ENCODE results near the gene EFHD2.
"Not testable (repeated sequence)": the region's sequence is repeated elsewhere in the genome, so short reads cannot be mapped to it uniquely, and the experiment has no call there.

EFHD2 gene

DNA sequence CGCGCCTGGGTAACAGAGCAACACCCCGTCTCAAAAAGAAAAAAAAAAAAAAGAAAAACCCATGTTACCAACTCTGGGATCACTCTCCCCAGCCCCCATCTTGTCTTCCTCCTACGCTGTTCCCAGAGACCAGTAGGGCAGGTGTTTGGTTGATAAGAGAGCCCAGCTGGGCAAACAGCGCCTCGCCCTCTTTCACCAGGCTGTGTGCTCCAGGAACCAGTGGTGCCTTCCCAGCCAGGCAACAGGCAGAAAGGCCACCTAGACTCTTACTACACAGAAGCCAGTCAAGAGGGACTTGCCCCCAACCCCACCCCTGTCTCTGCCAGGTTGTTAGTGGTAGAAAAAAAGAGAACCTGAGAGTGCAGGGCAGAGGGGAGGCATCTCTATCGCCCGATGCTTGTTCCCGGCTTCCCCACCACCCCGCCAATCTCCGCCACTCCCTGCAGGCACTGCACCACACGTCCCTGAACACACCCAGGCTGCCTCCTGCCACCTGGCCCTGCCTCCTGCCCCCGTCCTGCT lies 14.5 kb downstream of the EFHD2 start:
- H3K36me3 ChIP-seq (ENCODE audit: insufficient read depth, insufficient read length, low read length), result peaks cover 33% of the 10 kb centered on the region
- DNase-seq (ENCODE audit: low read depth, low spot score), result no peak
- no peaks in the 10 kb centered on the region for H3K27me3 ChIP-seq (ENCODE audit: insufficient read depth, insufficient read length)
- H3K9ac ChIP-seq (ENCODE audit: insufficient read length, low read depth), result no peak overlapping the region
- H3K4me3 ChIP-seq (ENCODE audit: insufficient read length, low read depth), result no peak overlapping the region
- H3K4me1 ChIP-seq (ENCODE audit: insufficient read depth, insufficient read length), result peaks cover 8% of the 10 kb centered on the region
- TF ChIP-seq ZNF274 (IDR thresholded peaks at IDR 0.05; ENCODE audit: low read depth, low read length) (no peak), SUZ12 (IDR thresholded peaks at IDR 0.05; ENCODE audit: extremely low read depth, insufficient read depth, insufficient read length) (no peak), YY1 (IDR thresholded peaks at IDR 0.05; ENCODE audit: insufficient read depth, insufficient read length) (no peak)
- H3K9me3 ChIP-seq (ENCODE audit: insufficient read depth, low read length), result no peaks in the 10 kb centered on the region

DNA sequence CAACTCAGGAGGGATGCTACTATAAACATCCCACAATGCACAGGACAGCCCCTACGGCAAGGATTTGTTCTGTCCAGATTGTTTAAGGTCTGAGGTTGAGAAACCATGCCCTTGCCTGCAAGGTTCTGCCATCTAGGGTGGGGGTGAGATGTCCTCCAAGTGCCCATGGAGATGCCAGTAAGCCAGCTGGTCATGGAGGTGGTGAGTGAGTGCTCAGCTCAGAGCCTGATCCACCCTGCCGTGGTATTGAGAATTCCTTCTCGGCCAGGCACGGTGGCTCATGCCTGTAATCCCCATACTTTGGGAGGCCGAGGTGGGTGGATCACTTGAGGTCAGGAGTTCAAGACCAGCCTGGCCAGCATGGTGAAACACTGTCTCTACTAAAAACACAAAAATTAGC lies 15.3 kb downstream of the EFHD2 start:
- H3K9me3 ChIP-seq (ENCODE audit: insufficient read depth, low read length), result no peaks in the 10 kb centered on the region
- H3K4me3 ChIP-seq (ENCODE audit: insufficient read length, low read depth), result no peak overlapping the region
- TF ChIP-seq YY1 (IDR thresholded peaks at IDR 0.05; ENCODE audit: insufficient read depth, insufficient read length) (no peak), SUZ12 (IDR thresholded peaks at IDR 0.05; ENCODE audit: extremely low read depth, insufficient read depth, insufficient read length) (no peak), ZNF274 (IDR thresholded peaks at IDR 0.05; ENCODE audit: low read depth, low read length) (no peak)
- H3K27me3 ChIP-seq (ENCODE audit: insufficient read depth, insufficient read length), result no peaks in the 10 kb centered on the region
- peaks cover 35% of the 10 kb centered on the region for H3K36me3 ChIP-seq (ENCODE audit: insufficient read depth, insufficient read length, low read length)
- peaks cover 8% of the 10 kb centered on the region for H3K4me1 ChIP-seq (ENCODE audit: insufficient read depth, insufficient read length)
- H3K9ac ChIP-seq (ENCODE audit: insufficient read length, low read depth), result no peak overlapping the region
- no peak for DNase-seq (ENCODE audit: low read depth, low spot score)

DNA sequence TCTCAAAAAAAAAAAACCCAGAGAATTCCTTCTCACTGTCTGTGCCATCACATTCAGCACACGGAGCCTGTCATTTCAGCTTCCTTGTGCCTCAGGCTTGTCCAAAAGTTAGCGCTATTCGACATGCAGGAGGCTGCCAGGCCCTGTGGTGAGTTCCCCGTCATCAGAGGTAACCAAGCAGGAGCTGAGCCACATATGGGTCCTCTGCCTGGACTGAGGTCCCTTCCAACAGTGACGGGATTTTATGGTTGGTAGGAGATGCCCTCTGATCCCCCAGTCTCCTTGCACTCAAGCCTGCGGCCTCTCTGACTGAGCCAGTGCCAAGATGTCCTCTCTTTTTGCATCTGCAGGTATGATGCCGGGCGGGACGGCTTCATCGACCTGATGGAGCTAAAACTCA lies 15.8 kb downstream of the EFHD2 start:
- no peak overlapping the region for H3K9ac ChIP-seq (ENCODE audit: insufficient read length, low read depth)
- no peak for TF ChIP-seq YY1 (IDR thresholded peaks at IDR 0.05; ENCODE audit: insufficient read depth, insufficient read length)
- TF ChIP-seq ZNF274 (IDR thresholded peaks at IDR 0.05; ENCODE audit: low read depth, low read length), result no peak
- no peak for TF ChIP-seq SUZ12 (IDR thresholded peaks at IDR 0.05; ENCODE audit: extremely low read depth, insufficient read depth, insufficient read length)
- DNase-seq (ENCODE audit: low read depth, low spot score), result no peak
- H3K9me3 ChIP-seq (ENCODE audit: insufficient read depth, low read length), result no peaks in the 10 kb centered on the region
- H3K4me3 ChIP-seq (ENCODE audit: insufficient read length, low read depth), result no peak overlapping the region
- peaks cover 8% of the 10 kb centered on the region for H3K4me1 ChIP-seq (ENCODE audit: insufficient read depth, insufficient read length)
- no peaks in the 10 kb centered on the region for H3K27me3 ChIP-seq (ENCODE audit: insufficient read depth, insufficient read length)
- H3K36me3 ChIP-seq (ENCODE audit: insufficient read depth, insufficient read length, low read length), result peaks cover 35% of the 10 kb centered on the region

DNA sequence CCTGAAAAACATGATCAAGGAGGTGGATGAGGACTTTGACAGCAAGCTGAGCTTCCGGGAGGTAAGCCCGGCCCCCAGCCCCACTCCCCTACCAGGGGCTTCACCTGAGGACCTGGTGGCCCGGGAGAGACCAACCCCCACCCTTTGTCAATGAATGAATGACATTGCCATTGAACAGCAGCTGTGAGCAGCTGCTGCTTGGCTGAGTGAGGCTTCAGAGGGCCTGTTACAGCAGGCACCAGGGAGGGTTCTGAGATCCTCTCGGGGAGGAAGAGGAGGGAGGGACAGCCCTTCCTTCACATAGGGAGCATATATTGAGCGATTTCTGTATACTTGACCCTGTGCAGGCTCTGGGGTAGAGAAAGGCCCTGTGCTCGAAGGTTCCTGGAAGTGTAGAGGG lies 16.3 kb downstream of the EFHD2 start:
- Histone ChIP-seq H3K4me3 (ENCODE audit: insufficient read length, low read depth) (no peak overlapping the region), H3K27me3 (ENCODE audit: insufficient read depth, insufficient read length) (no peaks in the 10 kb centered on the region), H3K36me3 (ENCODE audit: insufficient read depth, insufficient read length, low read length) (peaks cover 37% of the 10 kb centered on the region), H3K9me3 (ENCODE audit: insufficient read depth, low read length) (no peaks in the 10 kb centered on the region), H3K9ac (ENCODE audit: insufficient read length, low read depth) (no peak overlapping the region), H3K4me1 (ENCODE audit: insufficient read depth, insufficient read length) (peaks cover 8% of the 10 kb centered on the region)
- DNase-seq (ENCODE audit: low read depth, low spot score), result no peak
- TF ChIP-seq ZNF274 (IDR thresholded peaks at IDR 0.05; ENCODE audit: low read depth, low read length), result no peak
- no peak for TF ChIP-seq SUZ12 (IDR thresholded peaks at IDR 0.05; ENCODE audit: extremely low read depth, insufficient read depth, insufficient read length)
- no peak for TF ChIP-seq YY1 (IDR thresholded peaks at IDR 0.05; ENCODE audit: insufficient read depth, insufficient read length)

DNA sequence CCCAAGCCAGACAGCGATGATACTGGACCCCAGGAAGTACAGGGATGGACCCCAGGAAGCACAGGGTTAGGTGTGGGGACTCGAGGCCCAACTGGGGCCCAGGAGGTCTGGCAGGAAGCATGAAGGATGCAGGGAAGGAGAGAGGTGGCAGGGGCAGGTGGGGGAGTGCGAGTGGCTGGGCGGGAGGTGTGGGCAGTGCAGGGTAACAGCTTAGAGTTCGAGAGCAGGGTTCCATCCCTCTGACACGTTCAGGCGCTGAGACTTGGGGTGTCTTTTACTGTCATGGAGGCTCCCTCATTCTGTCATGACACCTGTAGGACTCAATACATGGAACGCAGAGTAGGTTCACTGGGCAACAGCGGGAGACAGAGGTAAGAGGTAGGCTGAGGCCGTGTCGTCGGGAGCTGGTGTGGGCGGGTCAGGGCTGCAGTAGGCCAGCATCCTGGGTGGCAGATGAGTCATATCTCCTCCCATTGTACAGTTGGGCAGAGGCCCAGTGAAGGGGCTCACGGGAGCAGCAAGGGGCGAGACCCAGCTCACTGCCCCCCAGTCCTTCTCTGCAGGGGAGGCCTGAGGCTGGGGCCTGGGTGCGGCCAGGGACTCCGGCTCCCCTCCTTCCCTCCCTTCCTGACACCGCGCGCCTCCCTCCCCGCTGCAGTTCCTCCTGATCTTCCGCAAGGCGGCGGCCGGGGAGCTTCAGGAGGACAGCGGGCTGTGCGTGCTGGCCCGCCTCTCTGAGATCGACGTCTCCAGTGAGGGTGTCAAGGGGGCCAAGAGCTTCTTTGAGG lies 17.0 kb downstream of the EFHD2 start:
- Histone ChIP-seq H3K36me3 (ENCODE audit: insufficient read depth, insufficient read length, low read length) (peaks cover 36% of the 10 kb centered on the region), H3K27me3 (ENCODE audit: insufficient read depth, insufficient read length) (no peaks in the 10 kb centered on the region), H3K4me1 (ENCODE audit: insufficient read depth, insufficient read length) (peaks cover 8% of the 10 kb centered on the region), H3K9ac (ENCODE audit: insufficient read length, low read depth) (peak overlapping the region; percentile 3), H3K9me3 (ENCODE audit: insufficient read depth, low read length) (no peaks in the 10 kb centered on the region), H3K4me3 (ENCODE audit: insufficient read length, low read depth) (no peak overlapping the region)
- DNase-seq (ENCODE audit: low read depth, low spot score), result no peak
- TF ChIP-seq SUZ12 (IDR thresholded peaks at IDR 0.05; ENCODE audit: extremely low read depth, insufficient read depth, insufficient read length) (no peak), ZNF274 (IDR thresholded peaks at IDR 0.05; ENCODE audit: low read depth, low read length) (no peak), YY1 (IDR thresholded peaks at IDR 0.05; ENCODE audit: insufficient read depth, insufficient read length) (no peak)

DNA sequence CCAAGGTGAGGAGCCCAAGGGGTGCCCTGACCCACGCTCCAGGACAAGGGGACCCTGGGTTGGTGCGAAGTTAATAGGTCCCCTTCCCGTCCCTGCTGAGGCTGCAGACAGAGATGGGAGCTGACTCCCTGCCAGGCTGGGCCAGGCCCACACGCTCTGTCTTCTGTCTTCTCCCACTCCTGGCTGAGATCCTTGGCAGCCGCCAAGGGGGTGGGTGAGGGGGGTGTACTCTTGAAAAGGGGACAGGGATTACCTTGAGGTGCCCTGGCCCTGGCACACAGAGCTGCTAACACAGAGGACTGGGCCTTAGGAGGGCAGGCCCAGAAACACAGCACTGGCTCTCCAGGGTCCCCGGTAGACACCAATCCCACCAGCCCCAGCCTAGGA lies 17.6 kb downstream of the EFHD2 start:
- Histone ChIP-seq H3K9me3 (ENCODE audit: insufficient read depth, low read length) (no peaks in the 10 kb centered on the region), H3K4me3 (ENCODE audit: insufficient read length, low read depth) (no peak overlapping the region), H3K36me3 (ENCODE audit: insufficient read depth, insufficient read length, low read length) (peaks cover 36% of the 10 kb centered on the region), H3K27me3 (ENCODE audit: insufficient read depth, insufficient read length) (no peaks in the 10 kb centered on the region), H3K4me1 (ENCODE audit: insufficient read depth, insufficient read length) (peaks cover 8% of the 10 kb centered on the region), H3K9ac (ENCODE audit: insufficient read length, low read depth) (no peak overlapping the region)
- DNase-seq (ENCODE audit: low read depth, low spot score), result no peak
- TF ChIP-seq YY1 (IDR thresholded peaks at IDR 0.05; ENCODE audit: insufficient read depth, insufficient read length), result no peak
- no peak for TF ChIP-seq SUZ12 (IDR thresholded peaks at IDR 0.05; ENCODE audit: extremely low read depth, insufficient read depth, insufficient read length)
- no peak for TF ChIP-seq ZNF274 (IDR thresholded peaks at IDR 0.05; ENCODE audit: low read depth, low read length)

DNA sequence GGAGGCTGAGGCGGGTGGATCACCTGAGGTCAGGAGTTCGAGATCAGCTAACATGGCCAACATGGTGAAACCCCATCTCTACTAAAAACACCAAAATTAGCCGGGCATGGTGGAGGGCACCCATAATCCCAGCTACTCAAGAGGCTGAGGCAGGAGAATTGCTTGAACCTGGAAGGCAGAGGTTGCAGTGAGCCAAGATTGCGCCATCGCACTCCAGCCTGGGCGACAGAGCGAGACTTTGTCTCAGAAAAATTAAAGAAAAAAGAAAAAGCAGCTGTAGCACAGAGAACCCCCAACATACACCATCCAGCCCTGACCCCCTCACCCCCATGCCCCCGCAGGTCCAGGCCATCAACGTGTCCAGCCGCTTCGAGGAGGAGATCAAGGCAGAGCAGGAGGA lies 18.6 kb downstream of the EFHD2 start:
- DNase-seq (ENCODE audit: low read depth, low spot score); H3K9ac ChIP-seq (ENCODE audit: insufficient read length, low read depth); H3K27me3 ChIP-seq (ENCODE audit: insufficient read depth, insufficient read length); H3K9me3 ChIP-seq (ENCODE audit: insufficient read depth, low read length); H3K4me3 ChIP-seq (ENCODE audit: insufficient read length, low read depth): not testable (repeated sequence)
- H3K4me1 ChIP-seq (ENCODE audit: insufficient read depth, insufficient read length), result peaks cover 11% of the 10 kb centered on the region
- H3K36me3 ChIP-seq (ENCODE audit: insufficient read depth, insufficient read length, low read length), result peaks cover 36% of the 10 kb centered on the region

Data from NT2/D1 (cell line).